ENCODE data around the gene TEKTIP1. TPM values are rescaled to one million over a fixed set of nuclear protein-coding genes. Genes with fewer than 3 reads are reported as not detected.

The TEKTIP1 gene
- total RNA-seq, 1 donor from 2014 or later = 0.35 TPM

DNA sequence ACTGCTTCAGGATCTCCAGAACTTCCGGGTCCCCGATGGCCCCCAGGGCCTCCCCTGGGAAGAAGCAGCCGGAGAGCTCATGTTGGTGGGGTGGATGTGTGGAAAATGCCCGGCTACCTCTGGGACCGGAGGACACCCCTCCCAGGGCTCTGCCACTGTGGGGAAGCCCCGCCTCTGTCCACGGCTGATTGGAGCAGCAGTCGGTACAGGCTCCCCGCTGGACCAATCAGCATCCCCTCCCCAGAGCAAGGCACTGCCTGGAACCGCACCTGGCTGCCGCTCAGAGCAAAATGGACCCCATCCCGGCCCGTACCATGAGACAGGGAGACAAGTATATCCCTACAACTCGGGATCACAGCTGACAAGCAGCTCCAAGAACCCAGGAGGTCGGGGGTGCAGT, 44.9 kb upstream of the TEKTIP1 start:
- no peak overlapping the region for H3K4me3 Mint-ChIP-seq (ENCODE audit: unreplicated experiment)
- H3K27ac Mint-ChIP-seq (ENCODE audit: unreplicated experiment) = no peak overlapping the region
- H3K36me3 Mint-ChIP-seq (ENCODE audit: low read depth) = peaks cover 14% of the 10 kb centered on the region
- no peaks in the 10 kb centered on the region for H3K27me3 Mint-ChIP-seq (ENCODE audit: low read depth)
- H3K4me1 Mint-ChIP-seq (ENCODE audit: low read depth) = peaks cover 4% of the 10 kb centered on the region
- DNase-seq (ENCODE audit: low spot score) = no peak
- peaks cover 2% of the 10 kb centered on the region for H3K9me3 Mint-ChIP-seq (ENCODE audit: low read depth)
- TF ChIP-seq, protein P1, sequence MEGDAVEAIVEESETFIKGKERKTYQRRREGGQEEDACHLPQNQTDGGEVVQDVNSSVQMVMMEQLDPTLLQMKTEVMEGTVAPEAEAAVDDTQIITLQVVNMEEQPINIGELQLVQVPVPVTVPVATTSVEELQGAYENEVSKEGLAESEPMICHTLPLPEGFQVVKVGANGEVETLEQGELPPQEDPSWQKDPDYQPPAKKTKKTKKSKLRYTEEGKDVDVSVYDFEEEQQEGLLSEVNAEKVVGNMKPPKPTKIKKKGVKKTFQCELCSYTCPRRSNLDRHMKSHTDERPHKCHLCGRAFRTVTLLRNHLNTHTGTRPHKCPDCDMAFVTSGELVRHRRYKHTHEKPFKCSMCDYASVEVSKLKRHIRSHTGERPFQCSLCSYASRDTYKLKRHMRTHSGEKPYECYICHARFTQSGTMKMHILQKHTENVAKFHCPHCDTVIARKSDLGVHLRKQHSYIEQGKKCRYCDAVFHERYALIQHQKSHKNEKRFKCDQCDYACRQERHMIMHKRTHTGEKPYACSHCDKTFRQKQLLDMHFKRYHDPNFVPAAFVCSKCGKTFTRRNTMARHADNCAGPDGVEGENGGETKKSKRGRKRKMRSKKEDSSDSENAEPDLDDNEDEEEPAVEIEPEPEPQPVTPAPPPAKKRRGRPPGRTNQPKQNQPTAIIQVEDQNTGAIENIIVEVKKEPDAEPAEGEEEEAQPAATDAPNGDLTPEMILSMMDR (IDR thresholded peaks at IDR 0.05) = no peak

DNA sequence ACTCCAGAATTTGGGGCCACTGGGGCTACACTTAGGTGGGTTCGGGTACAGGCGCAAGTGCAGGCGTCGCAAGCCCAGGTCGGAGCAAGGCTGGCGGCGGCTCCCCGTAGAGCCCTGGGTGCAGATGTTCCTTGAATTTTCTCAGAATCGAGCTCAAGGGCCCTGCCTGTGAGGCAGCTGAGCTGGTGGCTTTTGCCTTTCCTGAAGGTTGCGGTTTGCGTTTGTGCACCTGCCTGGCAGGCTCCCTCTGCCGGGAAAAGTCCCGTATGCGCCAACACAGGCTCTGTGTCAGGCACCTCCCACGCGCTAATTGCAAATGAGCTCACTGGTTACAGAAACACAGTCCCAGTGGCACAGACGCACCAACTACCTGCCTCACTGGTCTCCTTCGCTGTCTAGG, 44.4 kb upstream of the TEKTIP1 start:
- TF ChIP-seq, protein P1 (IDR thresholded peaks at IDR 0.05) = no peak
- Mint-ChIP-seq H3K9me3 (ENCODE audit: low read depth) (peaks cover 2% of the 10 kb centered on the region), H3K36me3 (ENCODE audit: low read depth) (peaks cover 14% of the 10 kb centered on the region), H3K4me3 (ENCODE audit: unreplicated experiment) (no peak overlapping the region), H3K27me3 (ENCODE audit: low read depth) (no peaks in the 10 kb centered on the region), H3K27ac (ENCODE audit: unreplicated experiment) (no peak overlapping the region), H3K4me1 (ENCODE audit: low read depth) (peaks cover 8% of the 10 kb centered on the region)
- DNase-seq (ENCODE audit: low spot score) = no peak

DNA sequence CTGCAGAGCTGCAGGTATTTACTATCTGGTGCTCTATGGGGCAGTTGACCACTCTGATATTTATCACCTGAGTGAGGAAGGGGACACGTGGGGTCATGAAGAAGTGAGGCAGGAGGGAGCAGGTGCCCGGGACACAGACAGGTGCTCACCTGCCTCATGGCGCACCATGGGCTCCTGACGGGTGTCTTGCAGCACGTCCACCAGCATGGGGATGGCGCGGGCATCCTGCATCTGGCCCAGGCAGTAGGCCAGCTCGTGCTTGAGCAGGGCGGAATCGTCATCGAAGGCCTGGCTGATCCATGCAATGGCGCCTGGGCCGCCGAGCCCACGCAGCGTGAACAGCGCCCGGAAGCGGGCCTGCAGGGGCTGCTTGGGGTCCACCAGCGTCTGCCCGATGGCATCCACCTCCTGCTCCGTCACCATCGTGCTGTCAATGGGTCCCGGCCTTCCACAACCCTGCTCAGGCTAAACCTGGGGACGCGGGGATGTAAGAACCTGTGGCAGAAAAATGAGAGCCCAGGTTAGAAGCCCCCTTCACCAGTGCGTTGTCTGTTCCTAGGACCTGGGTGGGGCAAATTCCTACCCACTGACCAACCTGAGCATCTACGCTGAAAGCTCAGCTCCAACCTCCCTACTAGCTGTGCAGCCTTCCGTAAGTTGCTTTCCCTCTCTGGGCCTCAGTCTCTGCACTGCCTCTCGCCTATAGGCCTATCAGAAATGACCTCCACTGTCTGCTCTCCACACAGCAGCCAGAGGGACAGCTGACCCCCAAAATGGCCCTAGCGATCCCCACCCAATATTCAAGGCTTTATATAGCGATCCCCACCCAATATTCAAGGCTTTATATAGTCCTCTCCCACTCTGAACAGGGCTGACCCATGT, 42.3 kb upstream of the TEKTIP1 start:
- Mint-ChIP-seq H3K4me1 (ENCODE audit: low read depth) (peaks cover 17% of the 10 kb centered on the region), H3K27me3 (ENCODE audit: low read depth) (no peaks in the 10 kb centered on the region), H3K9me3 (ENCODE audit: low read depth) (peaks cover 2% of the 10 kb centered on the region), H3K36me3 (ENCODE audit: low read depth) (peaks cover 14% of the 10 kb centered on the region), H3K4me3 (ENCODE audit: unreplicated experiment) (no peak overlapping the region), H3K27ac (ENCODE audit: unreplicated experiment) (no peak overlapping the region)
- TF ChIP-seq, protein P1 (IDR thresholded peaks at IDR 0.05) = no peak
- DNase-seq (ENCODE audit: low spot score) = no peak

DNA sequence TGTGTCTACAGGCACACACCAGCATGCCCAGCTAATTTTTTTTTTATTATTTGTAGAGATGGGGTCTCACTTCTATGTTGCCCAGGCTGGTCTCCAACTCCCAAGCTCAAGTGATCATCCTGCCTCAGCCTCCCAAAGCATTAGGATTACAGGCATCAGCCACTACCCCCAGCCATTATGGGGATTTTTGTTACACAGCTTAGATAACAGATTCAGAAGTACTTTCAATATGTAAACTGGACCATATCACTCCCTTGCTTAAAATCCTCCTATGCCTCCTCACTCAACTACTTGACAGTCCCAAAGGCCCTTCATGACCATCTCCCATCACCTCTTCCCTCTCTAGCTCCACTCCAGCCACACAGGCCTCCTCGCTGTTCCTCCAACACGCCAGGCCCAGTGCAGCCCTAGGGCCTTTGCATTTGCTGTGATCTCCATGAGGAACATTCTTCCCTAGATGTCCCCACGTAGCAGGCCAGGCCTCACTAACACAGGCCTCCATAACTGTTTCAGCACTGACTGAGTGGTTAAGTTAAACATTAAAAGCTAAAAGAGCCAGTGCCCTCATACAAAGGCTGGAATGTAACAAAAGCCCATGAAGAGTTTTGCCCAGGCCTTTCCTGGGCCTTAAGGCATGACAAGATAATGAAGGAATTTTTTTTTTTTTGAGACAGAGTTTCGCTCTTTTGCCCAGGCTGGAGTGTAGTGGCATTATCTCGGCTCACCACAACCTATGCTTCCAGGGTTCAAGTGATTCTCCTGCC, 41.0 kb upstream of the TEKTIP1 start:
- H3K9me3 Mint-ChIP-seq (ENCODE audit: low read depth) = peaks cover 2% of the 10 kb centered on the region
- no peak overlapping the region for H3K27ac Mint-ChIP-seq (ENCODE audit: unreplicated experiment)
- no peak overlapping the region for H3K4me3 Mint-ChIP-seq (ENCODE audit: unreplicated experiment)
- TF ChIP-seq, protein P1 (IDR thresholded peaks at IDR 0.05) = no peak
- no peak for DNase-seq (ENCODE audit: low spot score)
- peaks cover 9% of the 10 kb centered on the region for H3K36me3 Mint-ChIP-seq (ENCODE audit: low read depth)
- H3K27me3 Mint-ChIP-seq (ENCODE audit: low read depth) = no peaks in the 10 kb centered on the region
- peaks cover 17% of the 10 kb centered on the region for H3K4me1 Mint-ChIP-seq (ENCODE audit: low read depth)

DNA sequence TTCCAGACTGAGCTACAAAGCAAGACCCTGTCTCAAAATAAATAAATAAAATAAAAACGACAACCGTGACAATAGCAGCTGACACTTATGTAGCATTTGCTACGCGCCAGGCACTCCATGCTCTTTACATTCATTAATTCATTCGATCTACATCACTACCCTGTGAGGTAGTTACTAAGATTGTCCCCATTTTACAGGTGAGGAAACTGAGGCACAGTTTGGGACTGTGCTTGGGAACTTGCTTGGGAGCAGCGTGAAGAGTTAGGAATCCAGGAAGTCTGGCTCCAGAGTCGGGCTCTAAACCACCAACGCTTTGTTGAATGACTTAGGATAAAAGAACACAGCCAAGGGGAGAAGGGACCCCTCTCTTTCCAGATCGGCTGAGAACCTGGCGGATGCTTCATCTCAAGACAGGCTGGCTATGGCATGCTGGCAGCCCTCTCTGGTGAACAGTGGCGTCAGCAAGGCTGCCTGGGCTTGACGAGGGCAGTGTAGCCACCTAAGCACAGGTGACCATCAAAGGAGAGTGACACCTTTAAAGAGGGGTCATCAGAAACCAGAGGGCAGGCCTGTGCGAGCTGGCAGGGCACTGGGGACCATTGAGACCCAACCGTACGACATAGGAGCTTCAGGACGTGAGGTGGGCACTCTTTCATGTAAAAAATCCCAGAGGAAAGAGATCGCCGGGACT, 39.1 kb upstream of the TEKTIP1 start:
- Mint-ChIP-seq H3K4me3 (ENCODE audit: unreplicated experiment) (peak overlapping the region; percentile 83), H3K4me1 (ENCODE audit: low read depth) (peaks cover 17% of the 10 kb centered on the region), H3K27ac (ENCODE audit: unreplicated experiment) (peak overlapping the region; percentile 97), H3K36me3 (ENCODE audit: low read depth) (peaks cover 6% of the 10 kb centered on the region), H3K27me3 (ENCODE audit: low read depth) (no peaks in the 10 kb centered on the region), H3K9me3 (ENCODE audit: low read depth) (peaks cover 2% of the 10 kb centered on the region)
- TF ChIP-seq, protein P1 (IDR thresholded peaks at IDR 0.05) = no peak
- DNase-seq (ENCODE audit: low spot score) = no peak
